ENCODE results near the gene GGTLC1. TPM values are rescaled to one million over a fixed set of nuclear protein-coding genes. Genes with fewer than 3 reads are reported as not detected.

Gene GGTLC1
- total RNA-seq, 1 experiment from 2014 or later, result not detected

DNA sequence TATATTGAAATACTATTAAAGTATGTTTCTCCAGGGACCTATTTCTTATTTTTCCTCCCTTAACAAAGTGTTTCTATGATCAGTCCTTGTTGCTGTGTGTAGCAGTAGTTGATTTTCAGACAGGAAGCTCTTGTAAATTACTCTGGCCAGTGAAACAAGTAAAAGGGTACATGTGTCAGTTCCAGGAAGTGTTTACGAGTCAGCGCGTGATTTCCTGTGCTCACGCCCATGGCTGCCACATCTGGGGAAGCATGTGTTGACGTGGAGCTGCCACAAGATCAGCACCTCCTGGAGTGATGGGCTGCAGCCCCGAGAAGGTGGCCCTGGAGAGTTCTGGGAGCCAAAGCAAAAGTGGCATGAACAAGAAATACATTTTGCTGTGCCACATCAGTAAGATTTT, 38.6 kb upstream of the GGTLC1 start:
- no peak for TF ChIP-seq ELF1 (IDR thresholded peaks at IDR 0.05; ENCODE audit: borderline replicate concordance, low read depth)
- TF ChIP-seq ZBTB33 (IDR thresholded peaks at IDR 0.05; ENCODE audit: extremely low read depth, insufficient replicate concordance, low read length), result no peak
- TF ChIP-seq POLR2A (IDR thresholded peaks at IDR 0.05; ENCODE audit: borderline replicate concordance, extremely low read depth, insufficient read depth, insufficient read length), result no peak
- TF ChIP-seq EZH2 (IDR thresholded peaks at IDR 0.05), result no peak
- no peak for TF ChIP-seq JUND (IDR thresholded peaks at IDR 0.05)
- no peak for TF ChIP-seq SIN3A (IDR thresholded peaks at IDR 0.05; ENCODE audit: low read depth)
- no peak for TF ChIP-seq REST (IDR thresholded peaks at IDR 0.05; ENCODE audit: low read depth)
- no peak for TF ChIP-seq CTCF (IDR thresholded peaks at IDR 0.05 in 2 of 3, conservative IDR thresholded peaks at IDR 0.05 in 1 of 3; ENCODE audit: borderline replicate concordance in 1 of 3, insufficient read depth in 1 of 3, low read depth in 2 of 3, low read length in 2 of 3)
- no peak for TF ChIP-seq FOSL1 (IDR thresholded peaks at IDR 0.05; ENCODE audit: low read depth)
- TF ChIP-seq RAD21 (IDR thresholded peaks at IDR 0.05; ENCODE audit: low read depth), result no peak
- no peak for TF ChIP-seq EGR1 (IDR thresholded peaks at IDR 0.05; ENCODE audit: low read depth)
- TF ChIP-seq, protein P1, sequence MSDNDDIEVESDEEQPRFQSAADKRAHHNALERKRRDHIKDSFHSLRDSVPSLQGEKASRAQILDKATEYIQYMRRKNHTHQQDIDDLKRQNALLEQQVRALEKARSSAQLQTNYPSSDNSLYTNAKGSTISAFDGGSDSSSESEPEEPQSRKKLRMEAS (IDR thresholded peaks at IDR 0.05), result no peak
- TF ChIP-seq TCF7L2 (IDR thresholded peaks at IDR 0.05; ENCODE audit: borderline replicate concordance, extremely low read depth, insufficient read depth, insufficient read length), result no peak
- TF ChIP-seq SRF (IDR thresholded peaks at IDR 0.05; ENCODE audit: low read depth), result no peak
- no peak for TF ChIP-seq SP1 (IDR thresholded peaks at IDR 0.05; ENCODE audit: low read depth)
- TF ChIP-seq ZNF274 (IDR thresholded peaks at IDR 0.05; ENCODE audit: low read depth, low read length), result no peak
- TF ChIP-seq YY1 (IDR thresholded peaks at IDR 0.05; ENCODE audit: extremely low read depth, insufficient replicate concordance, low read depth, low read length), result no peak
- no peak for TF ChIP-seq ZFX (IDR thresholded peaks at IDR 0.05)
- no peaks in the 10 kb centered on the region for H3K9me3 ChIP-seq (ENCODE audit: control insufficient read depth in 1 of 2, insufficient read depth in 1 of 2, low read depth in 1 of 2, low read length in 2 of 2)
- no peak overlapping the region for H3K4me3 ChIP-seq (replicated peaks in 1 of 2; ENCODE audit: low read depth in 1 of 2, low read length in 2 of 2)
- BruUV-seq (replicated peaks), result no TSS peak
- no peaks in the 10 kb centered on the region; the same call in 1 of the 2 replicates for H4K20me1 ChIP-seq (ENCODE audit: insufficient read depth)
- H3K79me2 ChIP-seq (ENCODE audit: insufficient read depth, low read length), result no peaks in the 10 kb centered on the region
- no peaks in the 10 kb centered on the region for H3K9me2 ChIP-seq (ENCODE audit: insufficient read depth)
- H3K36me3 ChIP-seq (ENCODE audit: control insufficient read depth in 1 of 2, insufficient read depth in 2 of 2, low read length in 2 of 2), result no peaks in the 10 kb centered on the region
- POLR2A ChIA-PET, result no interaction called here
- H2AFZ ChIP-seq (ENCODE audit: low read depth, low read length, poor library complexity, severe bottlenecking), result no peak overlapping the region
- H3K4me1 ChIP-seq (ENCODE audit: control insufficient read depth in 1 of 2, insufficient read depth in 2 of 2, low read length in 2 of 2), result no peaks in the 10 kb centered on the region
- DNase-seq (ENCODE audit: low read depth, low spot score) (no peak), ATAC-seq (no peak)
- CTCF ChIA-PET, result no interaction called here
- H3K9ac ChIP-seq (ENCODE audit: low read length), result no peak overlapping the region
- no peaks in the 10 kb centered on the region for H3K27me3 ChIP-seq (ENCODE audit: insufficient read depth, low read length)
- RAD21 ChIA-PET (ENCODE audit: low non-redundant PET in 1 of 2, low total read pairs in 2 of 2, uncharacterized antibody in 2 of 2, unreplicated experiment in 2 of 2), result no interaction called here
- intact Hi-C loops (cut with micrococcal nuclease), result no loop called here
- H3K27ac ChIP-seq (ENCODE audit: low read depth, low read length), result no peak overlapping the region
- no peak overlapping the region for H3K4me2 ChIP-seq (ENCODE audit: low read length)
